ENCODE measurements around the gene ACVR1B. TPM values are rescaled to one million over a fixed set of nuclear protein-coding genes. Genes with fewer than 3 reads are reported as not detected.

ACVR1B gene
- total RNA-seq, 1 experiment from 2014 or later = 112 TPM

DNA sequence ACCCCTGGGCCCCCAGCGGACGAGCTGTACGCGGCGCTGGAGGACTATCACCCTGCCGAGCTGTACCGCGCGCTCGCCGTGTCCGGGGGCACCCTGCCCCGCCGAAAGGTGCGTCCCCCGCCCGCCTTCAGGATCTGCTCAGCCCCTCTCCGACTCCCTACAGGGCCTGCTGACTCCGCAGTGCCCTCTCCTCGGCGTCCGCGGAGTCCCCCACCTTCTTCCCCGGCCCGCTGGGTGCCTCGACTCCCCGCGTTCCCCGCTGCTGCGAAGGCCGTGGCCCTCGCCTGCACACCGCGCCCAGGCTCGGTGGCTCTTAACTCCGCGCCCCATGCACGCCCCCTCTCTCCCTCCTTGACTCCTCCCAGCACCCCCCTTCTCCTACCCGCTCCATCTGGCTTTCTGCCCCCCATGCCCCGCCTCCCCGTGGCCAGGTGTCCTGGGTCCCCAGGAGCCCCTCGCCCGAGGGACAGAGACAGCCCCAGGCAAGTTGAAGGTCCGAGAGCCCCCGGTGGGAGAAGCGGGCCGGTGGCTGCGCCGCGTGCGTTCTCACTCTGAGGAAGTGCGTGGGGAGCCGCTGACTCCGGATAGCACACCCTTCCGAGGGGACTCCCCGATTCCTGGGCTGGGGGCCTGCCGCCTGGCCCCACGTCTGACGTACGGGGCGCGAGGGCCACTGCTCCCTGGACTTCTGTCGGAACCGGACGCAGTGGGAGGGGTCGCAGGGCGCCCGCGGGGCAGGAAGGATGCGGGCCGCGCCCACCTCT lies 55.8 kb downstream of the ACVR1B start:
- H3K4me3 ChIP-seq (ENCODE audit: low read depth, low read length) = no peak overlapping the region
- H3K4me3 Mint-ChIP-seq (ENCODE audit: unreplicated experiment) = no peak overlapping the region

GRCh38 chr12:52007982-52008510 lies 56.5 kb downstream of the ACVR1B start:
- H3K36me3 Mint-ChIP-seq (ENCODE audit: insufficient read depth, unreplicated experiment) = peaks cover 40% of the 10 kb centered on the region
- H3K27me3 Mint-ChIP-seq (ENCODE audit: insufficient read depth, unreplicated experiment) = no peaks in the 10 kb centered on the region
- TF ChIP-seq, protein P1, sequence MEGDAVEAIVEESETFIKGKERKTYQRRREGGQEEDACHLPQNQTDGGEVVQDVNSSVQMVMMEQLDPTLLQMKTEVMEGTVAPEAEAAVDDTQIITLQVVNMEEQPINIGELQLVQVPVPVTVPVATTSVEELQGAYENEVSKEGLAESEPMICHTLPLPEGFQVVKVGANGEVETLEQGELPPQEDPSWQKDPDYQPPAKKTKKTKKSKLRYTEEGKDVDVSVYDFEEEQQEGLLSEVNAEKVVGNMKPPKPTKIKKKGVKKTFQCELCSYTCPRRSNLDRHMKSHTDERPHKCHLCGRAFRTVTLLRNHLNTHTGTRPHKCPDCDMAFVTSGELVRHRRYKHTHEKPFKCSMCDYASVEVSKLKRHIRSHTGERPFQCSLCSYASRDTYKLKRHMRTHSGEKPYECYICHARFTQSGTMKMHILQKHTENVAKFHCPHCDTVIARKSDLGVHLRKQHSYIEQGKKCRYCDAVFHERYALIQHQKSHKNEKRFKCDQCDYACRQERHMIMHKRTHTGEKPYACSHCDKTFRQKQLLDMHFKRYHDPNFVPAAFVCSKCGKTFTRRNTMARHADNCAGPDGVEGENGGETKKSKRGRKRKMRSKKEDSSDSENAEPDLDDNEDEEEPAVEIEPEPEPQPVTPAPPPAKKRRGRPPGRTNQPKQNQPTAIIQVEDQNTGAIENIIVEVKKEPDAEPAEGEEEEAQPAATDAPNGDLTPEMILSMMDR (IDR thresholded peaks at IDR 0.05; ENCODE audit: insufficient read depth in 1 of 2, low read depth in 1 of 2, low read length in 1 of 2, severe bottlenecking in 1 of 2, unreplicated experiment in 1 of 2) = no peak
- Histone ChIP-seq H3K4me3 (ENCODE audit: low read depth, low read length) (no peak overlapping the region), H3K4me1 (no peaks in the 10 kb centered on the region), H3K27me3 (replicated peaks; ENCODE audit: control insufficient read depth, insufficient read depth, low read length) (no peaks in the 10 kb centered on the region), H3K36me3 (ENCODE audit: control insufficient read depth, insufficient read depth, low read length) (no peaks in the 10 kb centered on the region), H3K9me3 (no peaks in the 10 kb centered on the region)
- DNase-seq = no peak
- H3K4me3 Mint-ChIP-seq (ENCODE audit: unreplicated experiment) = no peak overlapping the region
- H3K4me1 Mint-ChIP-seq (ENCODE audit: low read depth, unreplicated experiment) = no peaks in the 10 kb centered on the region
- POLR2A ChIA-PET = no interaction called here
- CTCF ChIA-PET = interaction anchor here (0.6 to 3.5 kb wide), 4 partner anchors 13 to 25 kb away, joined by 3 to 37 read pairs (median 4); no protein-coding TSS in a partner anchor
- H3K27ac Mint-ChIP-seq (ENCODE audit: unreplicated experiment) = no peak overlapping the region
- BruUV-seq (replicated peaks) = no TSS peak
- no peaks in the 10 kb centered on the region for H3K9me3 Mint-ChIP-seq (ENCODE audit: unreplicated experiment)
- intact Hi-C loops (cut with micrococcal nuclease; ENCODE audit: unreplicated experiment) = no loop called here

More for the DNA sequence above, 55.8 kb downstream of the ACVR1B start:
- POLR2A ChIA-PET = no interaction called here
- Histone ChIP-seq H3K27me3 (replicated peaks; ENCODE audit: control insufficient read depth, insufficient read depth, low read length) (no peaks in the 10 kb centered on the region), H3K9me3 (no peaks in the 10 kb centered on the region), H3K36me3 (ENCODE audit: control insufficient read depth, insufficient read depth, low read length) (no peaks in the 10 kb centered on the region), H3K4me1 (no peaks in the 10 kb centered on the region)
- BruUV-seq (replicated peaks) = no TSS peak
- Mint-ChIP-seq H3K36me3 (ENCODE audit: insufficient read depth, unreplicated experiment) (peaks cover 41% of the 10 kb centered on the region), H3K4me1 (ENCODE audit: low read depth, unreplicated experiment) (no peaks in the 10 kb centered on the region), H3K27ac (ENCODE audit: unreplicated experiment) (no peak overlapping the region), H3K27me3 (ENCODE audit: insufficient read depth, unreplicated experiment) (no peaks in the 10 kb centered on the region), H3K9me3 (ENCODE audit: unreplicated experiment) (no peaks in the 10 kb centered on the region)
- TF ChIP-seq, protein P1 (IDR thresholded peaks at IDR 0.05; ENCODE audit: insufficient read depth in 1 of 2, low read depth in 1 of 2, low read length in 1 of 2, severe bottlenecking in 1 of 2, unreplicated experiment in 1 of 2) = no peak
- intact Hi-C loops (cut with micrococcal nuclease; ENCODE audit: unreplicated experiment) = no loop called here
- DNase-seq = no peak
- CTCF ChIA-PET = interaction anchor here (0.6 to 1.1 kb wide), 2 partner anchors 16 to 18 kb away, joined by 4 to 6 read pairs; no protein-coding TSS in a partner anchor

GRCh38 chr12:52009081-52009751 lies 57.7 kb downstream of the ACVR1B start:
- ChIA-PET POLR2A (no interaction called here), CTCF (interaction anchor here (1.0 to 3.5 kb wide), 3 partner anchors 12 to 16 kb away, joined by 3 to 37 read pairs (median 16); no protein-coding TSS in a partner anchor)
- no peaks in the 10 kb centered on the region for H3K27me3 Mint-ChIP-seq (ENCODE audit: insufficient read depth, unreplicated experiment)

More at GRCh38 chr12:52009081-52009751, 57.7 kb downstream of the ACVR1B start:
- Mint-ChIP-seq H3K4me3 (ENCODE audit: unreplicated experiment) (no peak overlapping the region), H3K4me1 (ENCODE audit: low read depth, unreplicated experiment) (no peaks in the 10 kb centered on the region), H3K9me3 (ENCODE audit: unreplicated experiment) (no peaks in the 10 kb centered on the region), H3K27ac (ENCODE audit: unreplicated experiment) (no peak overlapping the region), H3K36me3 (ENCODE audit: insufficient read depth, unreplicated experiment) (peaks cover 29% of the 10 kb centered on the region)
- Histone ChIP-seq H3K4me3 (ENCODE audit: low read depth, low read length) (no peak overlapping the region), H3K4me1 (no peaks in the 10 kb centered on the region), H3K9me3 (no peaks in the 10 kb centered on the region), H3K27me3 (replicated peaks; ENCODE audit: control insufficient read depth, insufficient read depth, low read length) (no peaks in the 10 kb centered on the region), H3K36me3 (ENCODE audit: control insufficient read depth, insufficient read depth, low read length) (no peaks in the 10 kb centered on the region)
- intact Hi-C loops (cut with micrococcal nuclease; ENCODE audit: unreplicated experiment) = no loop called here
- TF ChIP-seq, protein P1 (IDR thresholded peaks at IDR 0.05; ENCODE audit: insufficient read depth in 1 of 2, low read depth in 1 of 2, low read length in 1 of 2, severe bottlenecking in 1 of 2, unreplicated experiment in 1 of 2) = no peak
- no TSS peak for BruUV-seq (replicated peaks)
- DNase-seq = no peak

Measured in Caco-2 (cell line).